Measurements from ENCODE around the gene NPM1.

- TF ChIP-seq, protein P1, sequence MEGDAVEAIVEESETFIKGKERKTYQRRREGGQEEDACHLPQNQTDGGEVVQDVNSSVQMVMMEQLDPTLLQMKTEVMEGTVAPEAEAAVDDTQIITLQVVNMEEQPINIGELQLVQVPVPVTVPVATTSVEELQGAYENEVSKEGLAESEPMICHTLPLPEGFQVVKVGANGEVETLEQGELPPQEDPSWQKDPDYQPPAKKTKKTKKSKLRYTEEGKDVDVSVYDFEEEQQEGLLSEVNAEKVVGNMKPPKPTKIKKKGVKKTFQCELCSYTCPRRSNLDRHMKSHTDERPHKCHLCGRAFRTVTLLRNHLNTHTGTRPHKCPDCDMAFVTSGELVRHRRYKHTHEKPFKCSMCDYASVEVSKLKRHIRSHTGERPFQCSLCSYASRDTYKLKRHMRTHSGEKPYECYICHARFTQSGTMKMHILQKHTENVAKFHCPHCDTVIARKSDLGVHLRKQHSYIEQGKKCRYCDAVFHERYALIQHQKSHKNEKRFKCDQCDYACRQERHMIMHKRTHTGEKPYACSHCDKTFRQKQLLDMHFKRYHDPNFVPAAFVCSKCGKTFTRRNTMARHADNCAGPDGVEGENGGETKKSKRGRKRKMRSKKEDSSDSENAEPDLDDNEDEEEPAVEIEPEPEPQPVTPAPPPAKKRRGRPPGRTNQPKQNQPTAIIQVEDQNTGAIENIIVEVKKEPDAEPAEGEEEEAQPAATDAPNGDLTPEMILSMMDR (IDR thresholded peaks at IDR 0.05): no peak
- no peak for TF ChIP-seq ZFX (IDR thresholded peaks at IDR 0.05; ENCODE audit: borderline replicate concordance)
These were observed 29.8 kb upstream of the NPM1 start for GRCh38 chr5:171357843-171358242.
